Dermis blood vessel endothelial cell (primary cell): ENCODE measurements around the gene SEPHS1. TPM values are rescaled to one million over a fixed set of nuclear protein-coding genes. Genes with fewer than 3 reads are reported as not detected.
"Not testable (repeated sequence)": the region's sequence is repeated elsewhere in the genome, so short reads cannot be mapped to it uniquely, and the experiment has no call there.

Experiments
- DNase-seq: peaks from one replicate; pipeline ENCODE4 v3.0.0; 2010
- total RNA-seq: library from RNA; depleted of rRNA; stranded (reverse); fragments of >200 nt; gene quantifications from 2 replicates; pipeline ENCODE4 v1.2.3, GENCODE V29; 2014

The SEPHS1 gene
- total RNA-seq, 1 donor from 2014 or later: 42.5 TPM

DNA sequence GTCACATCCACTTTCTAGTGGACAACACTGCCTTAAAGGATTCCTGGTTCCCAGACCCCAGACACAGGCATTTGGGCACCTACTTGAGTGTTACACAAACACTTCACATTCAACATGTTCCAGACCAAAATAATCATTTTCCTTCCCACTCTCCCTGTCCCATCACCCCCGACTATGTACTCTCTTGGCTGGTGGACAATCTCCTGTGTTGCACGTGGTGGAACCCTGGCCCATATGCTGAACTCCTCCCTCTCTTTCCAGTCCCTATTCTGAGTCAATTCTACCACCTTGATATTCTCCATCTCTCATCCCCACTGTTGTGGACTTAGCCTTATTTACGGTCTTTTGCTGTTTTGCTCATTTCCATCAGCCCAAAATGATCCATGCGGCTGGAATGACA, 8.3 kb upstream of the SEPHS1 start:
- no peak for DNase-seq

DNA sequence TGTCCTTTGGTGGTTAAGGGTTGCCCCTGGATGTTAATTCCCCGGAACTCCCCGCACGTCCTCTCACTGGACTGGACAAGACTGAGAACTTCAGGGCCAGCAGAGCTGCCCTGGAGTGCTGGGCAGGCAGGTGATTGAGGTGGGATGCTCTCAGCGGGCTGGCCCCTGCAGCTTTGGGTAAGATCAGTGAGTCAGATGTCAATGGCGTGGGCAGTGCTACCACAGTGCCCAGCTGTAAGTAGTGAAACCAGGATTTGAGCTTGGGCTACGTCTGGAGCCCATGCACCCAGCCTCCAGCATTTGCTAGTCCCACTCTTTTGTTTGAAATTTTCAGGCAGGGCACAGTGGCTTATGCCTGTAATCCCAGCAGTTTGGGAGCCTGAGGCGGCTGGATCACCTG, 6.7 kb upstream of the SEPHS1 start:
- DNase-seq: no peak

DNA sequence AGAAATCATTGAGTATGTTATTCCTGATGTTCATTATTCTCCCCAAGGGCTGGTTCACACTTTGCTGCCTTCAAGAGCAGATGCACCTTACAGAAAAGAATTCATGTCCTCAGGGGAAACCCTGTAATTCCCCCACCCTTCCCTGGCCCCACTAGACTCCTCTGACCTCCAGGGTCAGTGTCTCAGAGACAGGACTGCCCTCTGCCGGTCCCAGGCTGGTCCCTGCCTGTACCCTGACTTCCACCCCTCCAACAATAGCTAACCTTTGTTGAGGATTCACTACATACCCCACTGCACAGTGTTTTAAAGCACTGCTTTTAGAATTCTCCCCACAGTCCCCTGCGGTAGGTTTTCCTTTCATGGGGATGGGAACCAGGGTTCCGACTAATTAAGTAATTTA, 4.4 kb upstream of the SEPHS1 start:
- DNase-seq: no peak

DNA sequence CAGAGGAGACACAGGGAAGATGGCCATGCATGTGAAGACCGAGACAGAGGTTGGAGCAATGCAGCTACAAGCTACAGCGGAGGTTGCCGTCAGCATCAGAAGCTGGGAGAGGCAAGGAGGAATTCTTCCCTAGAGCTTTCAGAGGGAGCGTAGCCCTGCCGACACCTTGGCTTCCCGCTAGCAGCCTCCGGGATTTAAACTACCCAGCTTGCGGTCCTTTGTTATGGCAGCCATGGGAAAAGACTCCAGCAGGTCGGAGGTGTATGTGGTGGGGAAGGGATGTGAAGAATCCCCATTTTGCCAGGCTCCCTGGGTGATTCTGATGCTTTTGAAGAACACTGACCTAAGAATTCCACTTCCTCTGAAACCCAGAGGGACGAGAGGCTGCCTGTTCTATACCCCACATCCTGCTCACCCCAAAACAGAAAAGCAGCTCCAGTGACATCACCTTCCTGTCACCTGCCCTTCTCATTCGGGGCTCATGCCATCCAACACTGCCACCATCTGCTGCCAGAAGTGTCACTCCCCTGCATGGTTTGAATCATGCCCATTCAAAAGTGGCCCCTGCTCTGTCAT, 3.3 kb upstream of the SEPHS1 start:
- no peak for DNase-seq

DNA sequence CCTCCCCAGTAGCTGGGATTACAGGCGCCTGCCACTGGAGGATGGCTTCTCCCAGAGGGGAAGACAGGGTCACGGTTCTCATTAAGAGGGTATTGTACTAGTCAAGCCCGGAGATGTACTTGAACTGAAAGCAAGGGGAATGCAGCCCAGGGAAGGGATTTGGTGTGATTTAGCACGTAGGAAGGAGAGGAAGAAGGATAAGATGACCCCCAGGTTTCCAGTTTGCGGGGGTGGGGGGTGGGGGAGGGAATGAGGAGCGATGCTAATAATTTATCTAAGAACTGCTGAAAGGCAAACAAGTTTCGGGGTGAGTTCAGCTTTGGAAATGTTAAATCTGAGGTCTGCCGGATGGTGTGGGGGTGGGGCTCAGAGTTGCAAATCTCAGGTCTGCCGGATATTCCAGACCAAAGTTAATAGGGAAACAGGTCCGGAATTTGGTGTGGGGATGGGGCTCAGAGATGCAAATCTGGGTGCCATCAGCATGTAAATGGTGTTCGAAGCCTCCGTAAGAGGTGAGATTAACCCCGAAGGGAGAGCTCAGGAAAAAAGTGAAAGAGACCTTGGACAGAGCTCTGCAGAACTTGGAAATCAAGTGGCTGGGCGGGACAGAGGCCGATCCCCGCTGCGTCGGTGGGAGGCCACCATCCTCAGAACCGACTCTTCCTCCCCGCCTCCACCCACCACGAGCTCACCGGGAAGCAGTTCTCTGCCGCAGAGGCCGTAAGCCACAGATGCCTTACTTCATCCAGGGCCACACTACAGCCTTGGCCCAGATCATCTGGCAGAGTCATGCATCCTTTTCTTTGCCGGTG, 1.6 kb upstream of the SEPHS1 start:
- peak; percentile 48 for DNase-seq

DNA sequence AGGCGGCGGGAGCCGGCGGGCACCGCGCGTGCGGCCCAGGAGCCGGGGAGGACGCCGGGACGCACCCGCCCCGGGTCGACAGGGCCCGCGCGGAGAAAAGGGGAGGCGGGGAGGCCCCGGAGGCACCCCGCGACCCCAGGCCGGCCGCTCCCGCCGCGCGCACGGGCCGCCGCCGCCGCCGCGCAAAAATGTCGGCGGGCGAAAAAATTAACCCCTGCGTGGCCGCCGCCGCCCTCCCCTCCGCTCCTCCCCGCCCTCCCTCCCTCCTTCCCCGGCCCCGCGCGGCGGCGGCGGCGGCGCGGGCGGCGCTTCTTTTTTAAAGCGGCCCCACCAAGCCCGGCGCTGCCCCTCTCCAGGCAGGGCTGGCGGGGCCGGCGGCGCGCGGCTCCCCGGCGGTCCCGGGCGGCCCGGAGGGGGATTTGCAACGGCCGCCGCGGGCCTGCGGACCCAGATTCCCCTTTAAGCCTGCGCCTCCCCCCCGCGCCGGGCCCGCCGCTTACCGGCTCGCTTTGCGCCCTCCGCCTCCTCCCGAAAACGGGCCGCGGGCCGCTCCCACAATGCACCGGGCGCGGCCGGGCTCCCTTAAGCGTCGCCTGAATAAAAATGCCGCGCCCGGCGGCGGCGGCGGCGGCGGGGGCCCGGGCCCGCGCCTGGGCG, 465 bp downstream of the SEPHS1 start:
- peak; percentile 81 for DNase-seq

DNA sequence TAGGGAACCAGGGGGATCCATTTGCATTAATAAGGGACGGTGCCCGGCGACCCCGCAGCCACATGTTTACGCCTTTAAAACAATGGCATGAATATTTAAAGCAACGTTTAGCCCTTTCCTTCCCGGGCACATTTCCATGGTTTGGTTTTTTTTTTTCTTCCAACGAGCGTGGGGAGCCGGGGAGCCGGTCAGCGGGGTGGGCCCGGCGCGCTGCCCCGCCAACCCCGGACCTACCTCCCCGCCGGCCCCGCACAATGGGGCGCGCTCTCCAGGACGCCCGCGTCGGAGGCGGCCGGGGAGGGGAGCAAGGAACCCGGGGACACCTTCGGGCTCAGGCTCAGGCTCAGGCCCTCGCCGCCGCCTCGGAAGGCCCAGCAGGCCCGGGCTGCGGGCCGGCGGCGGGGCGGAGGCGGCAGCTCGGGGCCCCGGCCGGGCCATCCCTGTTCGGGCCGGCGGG, 1.0 kb downstream of the SEPHS1 start:
- DNase-seq: peak; percentile 43

DNA sequence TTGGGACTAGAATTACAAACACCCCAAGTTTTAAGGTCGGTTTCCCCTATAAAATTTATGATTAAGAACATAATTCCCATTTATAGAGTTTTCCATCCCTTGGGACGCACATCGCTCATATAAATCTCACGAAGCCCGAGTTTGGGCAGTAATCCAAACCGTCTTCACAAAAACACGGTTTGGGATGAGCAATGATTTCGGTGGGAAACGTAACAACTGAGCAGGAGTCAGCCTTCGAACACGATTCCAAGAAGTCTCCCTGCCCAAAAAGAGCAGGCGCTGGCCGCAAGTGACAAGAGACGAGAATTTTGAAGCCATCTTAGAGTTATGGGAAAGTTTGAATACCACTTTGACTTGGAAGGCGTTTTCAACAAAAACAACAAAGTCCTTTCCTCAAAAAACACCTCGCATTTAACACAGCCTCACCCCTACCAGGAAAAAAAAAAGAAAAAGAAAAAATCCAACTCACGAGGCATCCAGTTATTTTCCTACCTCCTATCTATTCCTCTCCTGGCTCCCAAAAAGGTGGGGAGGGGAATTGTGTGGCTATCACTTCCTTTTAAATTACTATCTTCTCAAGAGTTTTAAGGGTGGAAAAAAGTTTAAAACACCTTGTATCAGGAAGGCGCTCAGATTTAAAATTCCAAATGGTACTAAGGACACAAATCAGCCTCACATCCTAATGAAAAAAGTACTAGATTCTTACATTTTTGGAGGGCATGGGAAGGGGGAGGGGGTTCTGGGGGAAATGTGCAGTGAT, 1.6 kb downstream of the SEPHS1 start:
- peak; percentile 49 for DNase-seq

DNA sequence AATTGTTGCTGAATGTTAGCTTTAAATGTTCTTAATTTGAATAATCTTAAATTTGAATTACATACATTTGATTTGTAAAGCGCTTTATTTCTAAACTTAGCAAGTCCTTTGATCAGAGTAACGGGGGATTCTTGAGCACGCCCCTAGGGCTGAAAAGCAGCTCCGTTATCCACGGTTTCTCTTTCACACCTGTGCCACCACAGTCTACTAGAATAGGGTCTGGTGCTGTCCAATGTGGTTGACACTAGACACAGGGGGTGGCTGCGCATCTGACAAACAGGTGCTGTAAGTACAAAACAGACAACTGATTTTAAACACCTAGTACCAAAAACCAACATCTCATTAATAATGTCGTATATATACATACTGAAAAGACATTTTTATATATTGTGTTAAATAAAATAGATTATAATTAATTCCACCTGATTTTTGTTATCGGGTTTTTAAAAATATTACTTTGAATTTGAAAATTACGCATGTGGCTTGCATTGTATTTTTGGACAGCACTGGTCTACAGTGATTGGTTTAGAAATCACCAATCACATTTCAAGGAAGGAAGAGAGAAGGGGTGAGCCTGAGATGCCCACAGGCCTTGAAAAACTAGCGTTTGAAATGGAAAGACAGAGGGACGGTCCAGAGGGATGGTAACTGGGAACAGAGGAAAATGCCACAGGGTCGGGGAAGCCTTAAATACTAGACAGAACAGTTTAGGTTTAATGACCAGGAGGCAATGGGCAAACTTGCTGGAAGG, 7.3 kb downstream of the SEPHS1 start:
- DNase-seq: no peak

DNA sequence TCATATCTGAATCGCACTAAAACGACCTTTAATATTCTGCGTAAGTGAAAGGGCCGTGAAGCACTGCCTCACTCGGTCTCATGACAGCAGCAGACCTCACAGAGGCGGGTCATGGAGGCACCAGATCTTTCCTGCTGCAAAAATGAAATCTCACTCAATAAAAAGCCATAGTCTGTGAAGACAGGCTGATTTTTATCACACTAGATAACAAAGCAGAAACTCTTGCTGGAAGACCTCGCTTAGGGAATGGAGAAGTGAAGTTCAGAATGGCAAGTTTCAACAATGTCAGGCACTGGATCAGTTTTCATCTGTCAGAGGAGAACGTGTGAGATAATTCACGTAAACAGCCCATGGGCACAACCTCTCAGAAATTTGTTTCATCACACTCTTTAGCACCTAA, 8.0 kb downstream of the SEPHS1 start:
- no peak for DNase-seq

DNA sequence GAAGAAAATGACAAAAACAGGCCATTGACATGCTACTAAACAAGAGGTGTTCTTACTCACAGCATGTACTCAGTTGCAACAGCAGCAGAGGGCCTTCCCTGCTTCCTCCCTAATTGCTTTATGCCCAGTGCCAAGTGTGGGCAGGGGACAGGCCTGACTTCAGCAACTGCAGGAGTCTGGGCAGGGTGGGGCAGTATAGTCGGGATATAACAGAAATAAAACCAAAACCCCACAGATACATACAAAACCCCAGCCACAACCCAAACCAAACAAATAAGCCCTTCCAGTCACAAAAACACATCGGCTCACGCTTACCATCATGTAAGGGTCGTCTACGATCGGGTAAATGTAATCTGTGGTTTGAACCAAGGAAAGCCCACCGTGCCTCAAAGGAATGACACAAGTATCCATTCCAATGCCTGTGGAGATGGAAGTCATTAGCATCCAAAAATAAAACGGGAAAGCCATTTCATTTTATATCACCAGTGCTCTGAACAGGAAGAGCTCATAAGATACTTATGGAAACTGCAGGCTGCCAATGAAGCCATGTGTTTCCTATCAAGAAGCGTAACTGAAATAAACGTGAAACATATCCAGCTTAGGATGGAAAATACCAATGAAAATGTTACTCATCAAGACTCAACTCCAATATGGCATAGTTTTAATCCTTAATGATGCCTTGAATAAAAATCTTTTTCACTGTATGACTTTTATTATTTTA, 9.5 kb downstream of the SEPHS1 start:
- DNase-seq: peak; percentile 83

DNA sequence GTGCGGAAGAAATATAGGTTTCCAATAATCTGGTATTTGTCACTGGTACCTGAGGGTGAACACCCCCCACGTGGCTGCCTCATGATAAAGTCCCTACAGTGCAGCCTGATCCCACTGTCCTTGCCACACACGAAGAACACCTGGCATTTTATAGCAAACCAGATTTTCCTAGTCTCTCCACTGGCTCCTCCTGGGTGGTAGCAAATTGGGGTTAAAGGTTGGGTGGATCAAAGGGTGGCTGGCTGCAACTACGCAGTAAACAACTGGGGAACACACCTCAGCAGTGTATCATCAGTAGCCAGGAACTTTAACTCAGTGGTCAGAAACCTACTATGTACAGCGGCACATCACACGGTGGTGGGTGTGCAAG, 10.3 kb downstream of the SEPHS1 start:
- DNase-seq: no peak

DNA sequence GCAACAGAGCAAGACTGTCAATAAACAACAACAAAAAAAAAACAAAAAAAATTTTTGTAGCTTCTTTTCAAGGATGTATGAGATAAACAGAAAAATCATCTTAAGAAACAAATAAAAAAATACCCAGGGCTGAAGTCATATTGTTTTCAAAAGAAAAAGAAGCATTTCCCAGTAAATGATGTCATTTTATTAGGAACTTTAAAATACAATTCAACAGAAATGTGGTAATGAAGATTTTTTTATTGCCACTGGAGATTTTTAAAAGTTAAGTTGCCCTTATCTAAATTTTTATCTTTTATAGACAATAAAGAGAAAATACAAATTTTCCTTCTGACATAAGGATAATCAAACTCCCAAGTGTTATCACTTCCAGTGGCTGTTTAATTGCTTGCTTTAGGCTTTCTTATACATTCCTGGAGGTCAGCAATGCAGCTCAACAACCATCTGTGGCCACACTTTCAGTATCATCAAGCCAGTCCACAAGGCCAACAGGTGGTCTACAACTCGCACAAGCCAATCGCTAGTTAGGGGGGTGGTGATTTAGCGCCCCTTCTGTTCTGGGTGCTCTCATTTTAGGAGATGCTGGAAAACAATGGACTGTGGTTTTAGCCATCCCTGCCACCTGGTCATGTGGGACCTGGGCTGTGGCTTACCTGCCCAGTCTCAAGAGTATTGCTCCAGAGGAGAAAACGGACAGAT, 10.8 kb downstream of the SEPHS1 start:
- DNase-seq: no peak

DNA sequence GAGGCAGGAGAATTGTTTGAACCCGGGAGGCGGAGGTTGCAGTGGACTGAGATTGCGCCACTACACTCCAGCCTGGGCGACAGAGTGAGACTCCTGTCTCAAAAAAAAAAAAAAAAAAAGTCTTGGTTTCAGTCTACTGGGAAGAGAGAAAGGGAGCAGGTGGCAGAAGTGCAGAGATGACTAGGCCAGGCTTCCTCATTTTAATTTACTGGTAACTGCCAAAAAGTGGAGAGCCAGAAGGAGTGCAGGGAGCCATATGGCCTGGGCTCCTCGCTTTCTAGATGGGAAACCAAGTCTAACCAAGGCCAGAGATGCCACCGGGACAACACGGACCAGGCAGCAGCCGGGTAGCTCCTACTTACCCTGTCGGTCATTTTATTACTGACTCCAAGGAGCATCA, 12.2 kb downstream of the SEPHS1 start:
- DNase-seq: no peak

DNA sequence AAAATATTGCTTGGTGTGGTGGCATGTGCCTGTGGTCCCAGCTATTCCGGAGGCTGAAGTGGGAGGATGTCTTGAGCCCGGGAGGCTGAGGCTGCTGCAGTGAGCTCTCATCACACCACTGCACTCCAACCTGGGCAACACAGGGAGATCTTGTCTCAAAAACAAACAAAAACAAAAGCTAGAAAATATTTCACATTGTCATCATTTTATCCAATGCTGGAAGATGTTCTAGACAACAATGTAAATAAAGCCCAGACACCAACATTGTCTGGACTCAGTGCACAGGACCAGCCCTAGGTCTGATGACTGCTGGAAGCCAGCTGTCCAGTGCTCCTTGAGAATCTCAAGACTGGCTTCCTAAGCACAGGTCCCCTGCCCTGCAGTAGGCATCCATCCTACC, 13.5 kb downstream of the SEPHS1 start:
- no peak for DNase-seq

DNA sequence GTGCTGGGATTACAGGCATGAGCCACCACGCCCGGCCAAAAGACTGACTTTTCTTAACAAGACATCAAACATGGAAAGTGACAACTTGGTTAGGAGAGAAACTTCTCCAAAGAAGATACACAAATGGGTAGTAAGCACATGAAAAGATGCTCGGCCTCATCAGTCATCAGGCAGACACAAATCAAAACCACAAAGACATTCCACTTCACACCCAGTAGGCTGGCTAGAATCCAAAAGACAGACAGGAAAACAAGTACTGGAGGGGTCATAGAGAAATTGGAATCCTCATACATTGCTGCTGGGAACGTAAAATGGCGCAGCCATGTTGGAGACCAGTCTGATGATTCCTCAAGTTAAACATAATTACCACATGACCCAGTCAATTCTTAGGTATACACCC, 16.4 kb downstream of the SEPHS1 start:
- no peak for DNase-seq

DNA sequence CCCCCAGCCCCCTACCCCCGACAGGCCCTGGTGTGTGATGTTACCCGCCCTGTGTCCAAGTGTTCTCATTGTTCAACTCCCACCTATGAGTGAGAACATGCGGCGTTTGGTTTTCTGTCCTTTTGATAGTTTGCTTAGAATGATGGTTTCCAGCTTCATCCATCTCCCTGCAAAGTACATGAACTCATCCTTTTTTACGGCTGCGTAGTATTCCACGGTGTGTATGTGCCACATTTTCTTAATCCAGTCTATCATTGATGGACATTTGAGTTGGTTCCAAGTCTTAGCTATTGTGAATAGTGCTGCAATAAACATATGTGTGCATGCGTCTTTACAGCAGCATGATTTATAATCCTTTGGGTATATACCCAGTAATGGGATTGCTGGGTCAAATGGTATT, 17.1 kb downstream of the SEPHS1 start:
- not testable (repeated sequence) for DNase-seq

DNA sequence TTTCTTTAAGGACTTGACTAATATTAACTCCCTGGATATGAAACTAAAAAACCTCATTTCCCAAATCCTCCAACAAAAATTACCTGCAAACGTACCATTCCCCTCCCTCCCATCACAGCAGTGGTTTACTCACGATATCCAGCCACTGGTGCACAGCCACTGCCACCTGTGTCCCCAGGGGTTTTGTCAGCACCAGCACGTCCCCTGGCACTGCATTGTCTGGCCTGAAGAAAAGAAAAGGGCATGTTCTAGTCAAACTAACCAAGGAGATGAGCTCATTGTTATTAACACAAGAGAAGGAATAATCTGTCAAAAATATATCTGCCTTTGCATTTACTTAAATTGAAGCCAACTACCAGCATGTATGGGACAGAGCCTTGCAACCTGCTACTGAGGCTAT, 18.5 kb downstream of the SEPHS1 start:
- DNase-seq: no peak

DNA sequence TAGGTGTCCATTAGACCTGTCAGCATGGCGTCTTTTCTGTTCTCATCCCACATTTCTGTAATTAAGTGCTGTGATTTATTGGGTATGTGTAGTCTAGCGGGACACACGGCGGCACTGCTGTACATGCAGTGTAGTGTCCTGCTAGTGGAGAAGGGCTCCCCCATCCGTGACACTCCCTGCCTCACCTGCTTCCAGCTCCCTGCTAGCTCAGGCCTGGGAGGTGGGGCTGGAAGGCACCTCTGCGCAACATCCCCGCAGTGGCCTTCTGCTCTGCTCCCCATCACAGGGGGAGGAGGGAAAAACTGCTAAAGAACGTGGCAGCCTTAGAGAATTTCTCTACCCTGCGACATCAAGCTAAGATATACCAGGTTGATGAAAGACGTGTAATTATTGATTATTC, 19.5 kb downstream of the SEPHS1 start:
- no peak for DNase-seq

DNA sequence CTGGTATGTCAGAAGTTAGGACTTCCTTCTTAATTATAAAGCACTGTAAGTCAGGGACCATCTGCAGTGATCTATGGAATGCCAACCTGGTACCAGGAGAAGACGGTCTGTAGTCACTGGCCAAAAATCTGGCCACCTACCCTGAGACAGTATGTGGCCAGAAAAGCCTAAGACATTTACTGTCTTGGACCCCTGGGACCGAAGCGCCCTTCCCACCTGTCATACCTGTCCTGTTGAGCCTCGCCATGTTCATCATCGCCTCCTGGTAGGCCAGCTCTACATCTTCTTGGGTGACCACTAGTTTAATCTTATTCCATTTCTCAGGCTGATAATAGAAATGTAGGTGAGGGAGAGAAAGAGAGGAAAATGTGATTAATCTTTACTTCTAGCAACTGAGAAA, 20.0 kb downstream of the SEPHS1 start:
- DNase-seq: no peak

DNA sequence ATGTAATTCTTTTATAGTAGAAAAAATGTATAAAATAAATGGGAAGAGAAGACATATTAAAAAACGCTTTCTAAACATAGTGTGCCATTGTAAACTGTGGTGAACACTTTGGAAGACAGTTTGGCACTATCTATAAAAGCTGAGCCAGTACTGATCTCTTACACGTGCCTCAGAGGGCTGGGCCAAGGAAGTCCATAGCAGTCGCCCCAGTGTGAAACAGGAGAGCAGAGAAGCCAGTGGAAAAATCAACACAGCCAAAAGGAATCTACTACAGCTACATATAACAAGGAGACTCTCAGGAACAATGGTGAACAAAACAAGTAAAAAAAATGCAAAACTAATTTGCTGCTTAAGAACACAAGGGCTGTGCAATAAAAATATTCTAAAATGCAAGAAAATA, 20.6 kb downstream of the SEPHS1 start:
- DNase-seq: peak; percentile 10
